ENCODE measurements around the gene NLGN1.
"Not testable (repeated sequence)": the region's sequence is repeated elsewhere in the genome, so short reads cannot be mapped to it uniquely, and the experiment has no call there.

The NLGN1 gene

DNA sequence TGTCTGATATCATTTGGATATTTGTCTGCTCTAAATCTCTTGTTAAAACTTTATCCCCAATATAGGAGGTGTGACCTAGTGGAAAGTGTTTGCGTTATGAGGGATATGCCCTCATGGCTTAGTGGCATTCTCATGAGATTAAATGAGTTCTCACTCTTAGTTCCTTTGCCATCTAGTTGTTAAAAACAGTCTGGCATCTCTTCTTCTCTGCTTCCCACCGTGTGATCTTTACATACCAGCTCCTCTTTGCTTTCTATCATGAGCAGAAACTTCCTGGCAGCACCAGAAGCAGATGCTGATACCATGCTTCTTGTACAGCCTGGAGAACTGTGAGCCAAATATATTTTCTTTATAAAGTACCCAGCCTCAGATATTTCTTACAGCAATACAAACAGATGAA, 33.0 kb downstream of the NLGN1 start:
- no peak for DNase-seq

DNA sequence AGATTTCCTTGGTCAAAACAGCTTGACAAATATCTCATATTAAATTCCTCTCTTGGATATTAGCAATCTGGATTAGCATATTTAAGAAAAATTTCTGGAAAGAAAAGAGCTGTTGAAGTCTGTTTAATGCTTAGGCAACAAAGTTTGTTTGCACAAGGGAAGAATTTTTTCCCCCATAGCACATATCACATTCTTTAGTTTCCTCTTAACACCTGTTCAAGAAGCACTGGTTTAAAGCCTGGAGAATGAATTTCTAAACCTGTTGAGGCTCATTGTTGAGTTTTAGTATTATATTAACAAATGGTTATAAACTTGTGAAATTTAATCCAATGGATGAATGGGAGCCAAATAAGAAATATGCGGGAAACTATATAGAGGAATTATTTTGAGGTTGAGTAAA, 41.5 kb downstream of the NLGN1 start:
- no peak for DNase-seq

DNA sequence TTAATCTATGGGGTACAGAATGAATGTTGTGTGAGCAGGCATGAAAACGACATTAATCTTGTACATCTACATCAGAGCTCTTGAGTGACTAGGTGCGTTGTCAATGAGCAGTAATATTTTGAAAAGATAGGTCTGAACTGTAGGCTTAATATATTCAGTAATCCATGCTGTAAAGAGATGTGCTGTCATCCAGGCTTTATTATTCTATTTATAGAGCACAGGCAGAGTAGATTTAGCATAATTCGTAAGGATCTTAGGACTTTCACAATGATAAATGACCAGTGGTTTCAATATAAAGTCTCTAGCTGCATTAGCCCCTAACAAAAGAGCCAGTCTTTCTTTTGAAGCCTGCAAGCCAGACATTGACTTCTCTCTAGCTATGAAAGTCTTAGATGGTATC, 43.0 kb downstream of the NLGN1 start:
- no peak for DNase-seq

DNA sequence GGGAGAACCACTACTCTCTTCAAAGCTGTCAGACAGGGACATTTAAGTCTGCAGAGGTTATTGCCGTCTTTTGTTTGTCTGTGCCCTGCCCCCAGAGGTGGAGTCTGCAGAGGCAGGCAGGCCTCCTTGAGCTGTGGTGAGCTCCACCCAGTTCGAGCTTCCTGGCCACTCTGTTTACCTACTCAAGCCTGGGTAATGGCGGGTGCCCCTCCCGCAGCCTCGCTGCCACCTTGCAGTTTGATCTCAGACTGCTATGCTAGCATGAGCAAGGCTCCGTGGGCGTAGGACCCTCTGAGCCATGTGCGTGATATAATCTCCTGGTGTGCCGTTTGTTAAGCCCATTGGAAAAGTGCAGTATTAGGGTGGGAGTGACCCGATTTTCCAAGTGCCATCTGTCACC, 54.0 kb downstream of the NLGN1 start:
- not testable (repeated sequence) for DNase-seq

DNA sequence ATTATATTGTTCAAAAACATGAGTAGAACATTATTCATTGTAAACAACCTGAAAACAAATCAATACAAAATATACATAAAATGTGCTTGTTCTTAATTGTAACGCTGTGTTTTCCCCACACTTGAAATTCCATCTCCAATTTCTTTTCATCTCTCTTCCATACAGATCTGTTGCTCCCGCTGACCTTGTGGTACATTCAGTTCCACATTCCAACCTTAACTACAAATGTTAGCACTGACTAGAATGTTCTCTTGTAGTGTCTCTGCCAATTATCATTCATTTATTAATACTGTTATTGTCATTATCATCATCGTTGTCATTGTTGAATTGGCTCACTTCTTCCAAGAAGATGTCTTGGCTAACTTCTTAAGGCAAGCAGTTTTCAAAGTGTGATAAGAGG, 65.7 kb downstream of the NLGN1 start:
- DNase-seq = no peak

DNA sequence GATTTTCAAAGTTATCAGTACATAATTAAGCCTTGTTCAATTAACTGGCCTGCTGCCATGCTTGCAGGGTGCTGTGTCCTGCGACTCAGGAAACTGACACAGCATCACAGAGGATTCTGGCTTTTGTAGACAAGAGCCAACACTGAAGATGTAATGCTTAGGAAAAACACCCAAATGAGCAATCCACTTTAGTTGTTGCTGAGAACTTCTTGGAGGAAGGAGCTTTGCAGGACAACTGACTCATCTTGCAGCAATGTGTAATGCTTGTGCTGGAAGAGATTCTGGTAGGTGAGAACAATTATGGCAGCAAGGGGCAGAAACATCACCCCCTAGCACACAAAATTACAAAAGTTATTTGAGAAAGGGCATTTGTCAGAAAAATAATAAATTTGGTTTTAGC, 67.6 kb downstream of the NLGN1 start:
- no peak for DNase-seq

DNA sequence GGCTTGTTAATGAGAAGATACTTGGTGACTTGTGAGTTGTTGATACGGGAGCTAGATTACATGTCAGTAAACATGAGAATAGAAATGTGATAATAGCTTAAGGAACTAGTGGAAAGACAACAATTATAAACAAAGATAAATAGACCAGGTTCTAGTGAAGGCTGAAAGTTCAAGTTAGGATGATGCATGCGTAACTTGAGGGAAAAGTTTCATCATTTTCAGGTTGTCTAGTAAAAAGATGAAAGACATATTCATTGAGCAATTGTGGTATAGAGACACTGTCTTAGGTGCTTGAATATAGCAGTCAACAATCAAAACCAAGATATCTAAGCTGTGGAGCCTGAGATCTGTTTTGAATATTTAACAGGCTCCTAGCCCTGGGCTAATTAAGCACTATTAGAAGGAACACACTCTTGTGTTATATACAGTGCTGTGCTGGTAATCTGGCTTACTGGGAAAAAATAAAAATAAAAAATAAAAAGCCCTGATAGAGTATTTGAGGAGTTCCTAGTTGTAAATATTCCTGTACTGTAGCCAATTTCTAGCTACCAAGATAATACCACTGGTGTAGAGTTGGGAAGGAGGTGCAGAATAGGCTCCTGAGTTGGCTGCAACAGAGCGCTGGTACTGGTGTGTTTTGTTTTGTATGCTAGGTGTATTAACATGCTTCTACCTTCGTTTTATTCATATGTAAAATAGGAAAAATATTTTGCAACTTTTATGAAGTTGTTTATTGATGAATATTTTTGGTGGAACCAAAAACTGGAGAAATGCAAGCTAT, 68.5 kb downstream of the NLGN1 start:
- no peak for DNase-seq

DNA sequence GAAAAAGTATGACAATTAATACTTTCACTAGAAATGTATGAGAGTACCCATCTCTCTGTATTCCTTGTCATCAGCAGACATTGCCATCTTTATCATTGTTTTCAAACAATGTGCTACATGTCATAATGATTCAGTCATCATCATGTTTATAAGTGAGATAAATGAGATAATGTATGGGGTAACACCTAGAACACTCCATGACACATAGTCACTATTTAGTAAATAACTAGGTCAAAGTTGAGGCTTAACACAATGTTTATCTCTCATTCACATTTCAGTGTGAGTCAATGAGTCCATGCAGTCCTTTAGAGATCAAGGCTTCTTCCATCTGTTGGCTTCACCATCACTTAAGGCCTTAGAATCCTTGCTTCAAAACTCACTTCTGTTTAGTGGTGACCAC, 70.0 kb downstream of the NLGN1 start:
- DNase-seq = no peak

DNA sequence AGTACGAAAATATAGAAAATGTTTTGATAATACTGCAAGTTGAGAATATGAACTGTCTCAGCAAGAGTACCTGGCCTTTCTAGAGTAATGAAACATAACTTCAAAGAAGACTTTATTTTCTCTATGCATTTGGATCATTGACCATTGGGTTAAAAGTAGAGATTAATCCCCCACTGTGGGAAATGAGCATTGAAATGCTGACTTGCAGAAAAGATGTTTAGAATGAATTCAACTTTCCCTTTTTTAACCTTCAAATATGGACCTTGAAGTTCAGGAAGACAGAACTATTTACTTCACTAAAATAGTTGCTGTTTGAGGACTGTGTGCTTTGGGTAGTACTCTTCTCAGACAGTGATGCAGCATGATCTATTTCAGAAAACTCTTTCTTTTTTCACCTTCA, 75.7 kb downstream of the NLGN1 start:
- DNase-seq = no peak

DNA sequence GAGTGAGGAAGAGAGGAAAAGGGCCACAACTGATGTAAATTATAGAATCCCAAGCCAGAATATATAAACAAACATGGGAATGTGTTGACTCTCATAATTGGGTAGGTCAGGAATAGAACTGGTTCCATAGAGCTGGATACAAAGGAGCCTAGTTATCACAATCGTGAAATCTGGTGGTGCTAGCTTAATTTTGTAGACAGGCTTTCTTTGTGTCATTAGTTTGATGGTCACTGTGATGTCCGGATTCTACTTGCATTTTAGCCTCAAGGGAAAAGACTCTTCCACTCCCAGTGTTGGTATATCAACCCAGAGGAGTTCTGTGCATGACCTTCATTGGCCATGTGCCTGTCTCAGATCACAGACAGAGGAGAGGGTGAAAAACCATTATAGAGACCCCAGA, 81.8 kb downstream of the NLGN1 start:
- DNase-seq = no peak

DNA sequence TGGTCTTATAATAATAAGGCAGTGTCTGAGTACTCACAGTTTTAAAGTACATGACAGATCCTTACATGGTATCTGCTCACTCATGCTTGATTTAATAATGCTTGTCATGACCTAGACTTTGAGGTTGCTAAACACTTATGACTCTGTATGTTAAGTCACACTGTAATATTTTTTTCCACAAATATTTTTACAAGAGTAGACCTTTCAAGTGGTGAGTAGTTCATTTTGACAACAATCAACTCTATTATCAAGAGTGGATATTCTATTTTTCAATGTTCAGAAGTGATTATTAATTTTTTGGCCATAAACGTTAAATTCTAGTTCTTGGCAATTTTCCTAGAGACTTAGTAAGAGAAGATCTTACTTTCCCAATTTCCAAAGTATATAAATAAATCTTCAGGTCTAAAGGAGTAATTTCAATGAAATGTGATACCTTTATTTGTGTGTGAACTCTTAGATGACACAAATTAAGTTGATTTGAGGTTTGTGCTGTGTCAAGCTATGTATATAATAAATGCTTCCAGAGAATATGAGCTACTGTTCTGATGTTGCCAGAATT, 104.5 kb downstream of the NLGN1 start:
- no peak for DNase-seq

DNA sequence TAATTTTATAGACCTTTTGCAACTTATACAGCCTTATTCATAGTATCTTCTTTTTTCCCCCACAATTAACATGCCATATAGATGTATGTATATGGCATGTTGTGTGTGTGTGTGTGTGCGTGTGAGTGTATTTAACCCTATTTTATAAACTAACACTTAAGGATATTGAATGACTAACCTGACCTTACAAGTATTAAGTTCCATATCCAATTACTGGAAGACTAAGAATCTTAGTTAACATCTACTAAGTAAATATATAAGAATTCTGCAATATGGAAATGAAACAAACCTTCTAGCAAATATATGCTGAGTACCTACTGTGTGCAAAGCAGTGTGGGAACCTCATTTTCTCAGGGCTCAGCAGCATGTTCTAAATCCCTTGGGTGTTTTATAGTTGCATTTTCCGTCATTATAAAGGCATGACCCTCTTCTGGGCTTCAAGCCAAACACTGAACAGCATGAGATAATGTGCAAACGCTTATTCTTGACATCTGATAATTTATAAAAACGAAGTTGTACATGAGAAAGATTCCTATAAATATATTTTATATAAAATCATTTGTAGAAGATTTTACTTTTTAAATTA, 105.5 kb downstream of the NLGN1 start:
- no peak for DNase-seq

DNA sequence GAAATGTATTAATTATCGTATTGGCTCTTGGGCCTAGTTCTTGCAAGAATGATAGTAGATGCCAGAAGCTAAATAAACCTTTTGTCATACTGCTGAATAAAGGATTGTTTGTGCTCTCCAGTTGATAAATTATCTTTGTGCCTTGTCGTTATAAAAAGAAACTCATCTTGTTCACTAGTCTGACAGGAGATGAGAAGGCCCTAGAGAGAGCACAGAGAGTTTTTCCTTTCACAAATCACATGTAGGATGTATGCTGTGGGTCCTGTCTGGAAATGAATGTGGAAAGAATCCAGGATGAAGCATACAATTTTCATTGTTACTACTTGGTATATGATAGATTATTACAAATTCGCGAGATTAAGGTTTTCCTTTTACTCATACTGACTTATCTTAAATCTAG, 113.0 kb downstream of the NLGN1 start:
- no peak for DNase-seq

DNA sequence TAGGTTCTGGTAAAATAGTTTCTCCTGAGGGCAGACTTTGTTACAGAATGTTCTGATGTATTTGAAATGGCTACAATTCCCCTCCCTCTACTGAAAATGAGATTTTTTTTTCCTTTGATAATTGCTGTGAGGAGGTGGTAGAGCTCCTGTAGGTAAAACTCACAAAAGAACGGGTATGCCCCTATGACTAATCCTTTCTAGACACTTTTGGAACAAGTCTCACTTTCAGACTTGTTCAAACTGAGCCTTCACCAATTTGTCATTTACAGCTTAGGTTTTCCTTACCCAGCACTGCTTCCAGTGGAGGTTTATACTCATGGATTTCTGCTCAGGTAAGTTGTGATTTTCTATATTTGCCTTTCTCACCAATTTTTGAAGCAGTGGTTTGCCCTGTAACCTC, 115.6 kb downstream of the NLGN1 start:
- no peak for DNase-seq

DNA sequence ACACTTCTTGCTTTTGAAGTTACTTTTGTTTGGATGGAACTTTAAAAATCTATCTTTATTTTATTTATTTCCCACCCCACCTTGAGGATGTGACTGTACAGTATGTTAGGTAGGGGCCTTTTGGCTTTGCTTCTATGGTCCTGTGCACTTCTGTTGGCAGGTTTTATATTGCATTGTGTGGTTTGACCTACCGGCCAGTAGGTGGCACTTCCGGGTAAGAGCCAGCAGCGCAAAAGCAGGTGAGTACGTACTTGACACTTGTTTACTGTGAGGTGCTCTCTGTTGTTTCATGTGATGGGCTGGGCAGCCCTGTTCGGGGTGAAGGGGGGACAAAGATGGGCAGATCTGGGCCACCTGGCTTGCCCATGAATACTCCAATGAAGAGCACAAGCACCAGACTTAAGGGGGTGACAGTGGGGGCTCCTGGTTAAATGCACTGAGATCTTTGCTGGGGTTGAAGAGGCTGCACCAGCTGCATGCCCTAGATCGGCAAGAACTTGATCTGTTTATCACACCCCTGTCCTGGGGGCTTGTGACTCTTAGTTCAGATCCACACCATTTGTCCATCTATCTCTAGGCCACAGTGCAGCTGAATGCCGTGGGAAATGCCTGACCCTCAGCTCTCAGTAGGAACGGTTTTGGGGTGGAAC, 131.6 kb downstream of the NLGN1 start:
- no peak for DNase-seq

DNA sequence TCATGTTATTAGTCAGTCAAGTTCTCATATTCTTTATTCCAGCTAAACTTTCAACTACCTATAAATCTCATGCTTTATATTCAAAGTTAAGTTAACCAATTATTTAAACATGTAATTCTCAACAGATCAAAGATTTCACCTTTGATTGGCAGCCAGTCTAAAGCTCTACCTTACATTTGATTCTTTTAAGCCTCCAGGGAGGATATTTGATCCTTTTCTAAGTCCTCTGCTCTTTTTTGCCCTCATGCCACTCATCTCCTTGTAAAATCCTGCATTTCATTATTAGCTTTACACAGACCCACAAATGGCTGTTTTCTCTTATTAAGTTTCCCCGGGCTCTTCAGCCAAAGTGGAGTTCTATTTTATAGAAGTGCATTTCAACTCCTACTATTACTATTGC, 134.1 kb downstream of the NLGN1 start:
- no peak for DNase-seq

DNA sequence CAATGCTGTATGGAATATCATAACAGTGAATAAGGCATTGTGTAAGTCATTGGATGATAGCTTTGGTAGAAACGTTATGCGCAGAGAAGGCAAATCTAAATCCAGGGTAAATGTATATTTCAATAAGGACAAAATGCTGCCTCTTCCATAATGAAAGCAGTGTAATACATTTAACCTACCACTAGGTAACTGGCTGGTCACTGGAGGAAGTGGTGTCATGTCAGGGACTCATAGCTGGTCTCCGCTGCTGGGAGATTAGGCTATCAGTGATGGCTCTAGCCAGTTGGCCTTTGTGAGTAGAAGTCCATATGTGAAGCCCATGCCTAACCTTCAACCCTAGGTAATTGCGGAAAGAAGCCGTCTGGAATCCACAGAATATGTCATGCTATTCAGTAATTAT, 140.9 kb downstream of the NLGN1 start:
- no peak for DNase-seq

DNA sequence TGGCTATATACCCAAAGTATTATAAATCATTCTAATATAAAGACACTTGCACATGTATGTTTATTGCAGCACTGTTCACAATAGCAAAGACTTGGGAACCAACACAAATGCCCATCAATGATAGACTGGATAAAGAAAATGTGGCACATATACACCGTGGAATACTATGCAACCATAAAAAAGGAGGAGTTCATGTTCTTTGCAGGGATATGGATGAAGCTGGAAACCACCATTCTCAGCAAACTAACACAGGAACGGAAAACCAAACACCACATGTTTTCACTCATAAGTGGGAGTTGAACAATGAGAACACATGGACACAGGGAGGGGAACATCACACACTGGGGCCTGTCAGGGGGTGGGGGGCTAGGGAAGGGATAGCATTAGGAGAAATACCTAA, 148.0 kb downstream of the NLGN1 start:
- DNase-seq = not testable (repeated sequence)

DNA sequence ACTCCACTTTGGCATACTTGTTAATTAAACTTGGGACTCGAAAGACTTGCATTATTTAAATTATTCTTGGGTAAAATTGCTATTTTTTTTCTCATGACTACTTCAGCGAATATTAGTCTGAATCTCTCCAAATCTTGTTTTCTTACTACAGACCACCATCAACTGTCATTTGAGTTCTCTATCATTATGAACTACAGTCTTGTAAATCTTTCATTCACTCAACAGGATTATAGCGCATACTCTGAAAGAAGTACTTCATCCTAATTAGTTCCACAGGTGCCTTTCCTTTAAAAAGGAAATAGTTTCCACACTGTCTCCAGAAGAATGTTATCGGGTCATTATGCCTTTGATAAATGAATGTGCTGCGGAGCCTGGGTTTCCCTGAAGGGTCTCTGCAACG, 149.5 kb downstream of the NLGN1 start:
- DNase-seq = no peak

DNA sequence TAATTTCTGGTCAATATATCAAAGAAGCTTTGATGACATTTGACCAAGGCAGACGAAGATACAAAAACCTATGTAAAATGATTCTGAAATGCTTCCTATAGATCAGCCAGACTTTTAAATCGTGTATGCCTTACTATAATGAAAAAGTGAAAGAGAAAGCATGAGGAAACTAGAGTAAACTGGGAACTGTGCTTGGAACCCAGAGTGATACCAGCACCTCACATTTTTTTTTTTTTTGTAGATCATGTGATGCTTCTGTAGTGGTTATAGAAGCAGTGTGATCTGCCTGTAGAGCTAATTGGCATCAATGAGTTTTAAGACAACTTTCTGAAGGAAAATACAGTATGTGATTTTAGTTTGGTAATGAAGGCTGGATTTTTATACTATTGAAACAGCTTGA, 150.7 kb downstream of the NLGN1 start:
- DNase-seq = no peak

DNA sequence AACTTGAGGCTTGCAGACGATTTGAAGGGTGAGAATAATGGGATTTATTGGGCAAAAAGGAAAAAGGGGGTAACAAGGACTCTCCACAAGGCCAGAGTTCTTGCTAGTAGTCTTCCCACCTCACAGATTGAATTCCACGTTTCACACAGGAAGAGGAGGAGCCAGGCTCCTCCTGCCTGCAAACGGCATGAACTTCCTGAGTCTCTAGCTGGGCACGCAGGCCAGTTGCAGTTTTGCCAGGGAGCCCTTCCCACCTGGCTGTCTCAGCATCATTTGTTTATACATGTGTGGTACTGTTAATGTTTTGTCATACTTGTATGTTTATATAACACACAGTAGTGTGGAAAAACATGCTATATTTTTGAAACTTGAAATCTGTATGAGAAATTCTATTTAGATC, 155.0 kb downstream of the NLGN1 start:
- no peak for DNase-seq

DNA sequence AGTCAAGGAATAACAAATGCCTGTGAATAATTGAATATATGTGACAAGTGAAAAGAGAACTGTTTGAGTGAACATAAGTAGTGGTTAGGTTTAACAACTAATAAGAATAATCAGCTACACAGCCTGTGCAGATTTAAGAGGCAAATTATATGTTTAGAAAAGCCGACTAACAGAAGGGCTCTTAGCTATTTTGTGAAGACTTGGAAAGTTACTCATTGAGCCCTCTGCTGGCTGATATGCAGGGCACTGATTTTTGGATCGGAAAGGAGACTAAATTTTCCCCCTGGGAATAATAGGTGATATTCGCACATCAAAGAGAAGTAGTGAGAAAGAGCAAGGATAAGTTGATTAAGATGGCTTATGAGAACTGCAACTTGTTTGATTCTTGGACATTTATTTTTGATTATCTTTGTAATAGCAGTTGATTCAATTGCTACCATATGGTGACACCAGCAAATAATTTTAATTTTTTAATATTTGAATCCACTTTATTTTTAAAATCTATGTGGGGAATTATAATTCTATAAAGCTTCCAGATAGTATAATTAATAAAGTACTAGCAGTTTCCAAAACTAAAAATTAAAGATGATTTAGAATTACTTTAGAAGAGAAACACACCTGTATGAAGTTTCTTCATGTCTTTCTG, 156.2 kb downstream of the NLGN1 start:
- no peak for DNase-seq

DNA sequence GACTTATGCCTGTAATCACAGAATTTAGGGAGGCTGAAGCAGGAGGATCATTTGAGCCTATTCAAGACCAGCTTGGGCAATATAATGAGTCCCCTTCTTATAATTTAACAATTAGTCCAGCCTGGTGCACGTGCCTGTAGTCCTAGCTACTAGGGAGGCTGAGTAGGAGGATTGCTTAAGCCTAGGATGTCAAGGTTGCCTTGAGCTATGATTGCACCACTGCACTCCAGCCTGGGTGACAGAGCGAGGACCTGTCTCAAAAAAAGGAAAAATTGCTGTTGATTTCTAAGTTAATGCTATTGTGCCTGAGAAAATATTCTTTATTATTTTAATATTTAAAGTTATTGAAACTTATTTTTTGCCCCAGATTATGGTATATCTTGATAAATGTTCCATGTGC, 159.0 kb downstream of the NLGN1 start:
- no peak for DNase-seq

DNA sequence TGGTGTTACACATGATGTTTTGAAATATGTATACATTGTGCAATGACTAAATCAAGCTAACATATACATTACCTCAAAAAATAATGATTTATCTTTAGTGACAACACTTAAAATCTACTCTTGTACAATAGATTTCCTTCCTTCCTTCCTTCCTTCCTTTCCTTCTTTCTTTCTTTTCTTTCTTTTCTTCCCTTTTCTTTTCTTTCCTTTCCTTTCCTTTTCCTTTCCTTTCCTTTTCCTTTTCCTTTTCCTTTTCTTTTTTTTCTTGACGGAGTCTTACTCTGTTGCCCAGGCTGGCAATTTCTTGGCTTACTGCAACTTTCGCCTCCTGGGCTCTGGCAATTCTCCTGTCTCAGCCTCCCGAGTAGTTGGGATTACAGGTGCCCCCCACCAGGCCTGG, 170.5 kb downstream of the NLGN1 start:
- DNase-seq = no peak

Data from bone marrow (tissue), 2 donors.